GM12878 (cell line): ENCODE results near the gene CT47A7. TPM values are rescaled to one million over a fixed set of nuclear protein-coding genes. Genes with fewer than 3 reads are reported as not detected.
"Not testable (repeated sequence)": the region's sequence is repeated elsewhere in the genome, so short reads cannot be mapped to it uniquely, and the experiment has no call there.

ENCODE experiments used
- ATAC-seq: fragments of 200-7000 bp; cut with Tn5 transposase; 3 replicates; pipeline ENCODE4 v1.9.1; 2020; ENCODE audit warnings: mild to moderate bottlenecking, moderate library complexity
- Bru-seq: library from RNA; stranded (reverse); fragments of 400-500 nt; gene quantifications from one replicate; lab custom pipeline; 2021; lab: Mats Ljungman, UMichigan
- BruChase-seq, 2 experiments: library from RNA; stranded (reverse); fragments of 400-500 nt; gene quantifications; one replicate each; lab custom pipeline; 2021; lab: Mats Ljungman, UMichigan
- BruUV-seq: library from RNA; stranded (reverse); fragments of 400-500 nt; replicated peaks from 2 replicates; lab custom pipeline; 2021; lab: Mats Ljungman, UMichigan
- CTCF ChIA-PET: fragments of 300-600 bp; sonication (Branson Sonifier 250); formaldehyde crosslinking; extraction: SDS; loops from one replicate; lab custom pipeline; 2021; ENCODE audit warnings: inconsistent platforms; lab: Yijun Ruan, JAX
- POLR2A ChIA-PET: fragments of 350-600 bp; formaldehyde crosslinking; extraction: SDS; loops from one replicate; lab custom pipeline; 2021; ENCODE audit warnings: inconsistent platforms; lab: Charles Lee
- RAD21 ChIA-PET: fragments of 300-600 bp; sonication (Branson Sonifier 250); formaldehyde crosslinking; loops from one replicate; lab custom pipeline; 2023; ENCODE audit warnings: antibody characterized with exemption; ENCODE audit not compliant: unreplicated experiment; lab: Charles Lee
- SMC1A ChIA-PET: fragments of 300-600 bp; sonication (Branson Sonifier 250); formaldehyde crosslinking; loops from one replicate; lab custom pipeline; 2023; ENCODE audit not compliant: unreplicated experiment, uncharacterized antibody; lab: Charles Lee
- DNase-seq: peaks from one replicate; pipeline ENCODE4 v3.0.0-alpha.2; 2011; ENCODE audit warnings: low read depth, low spot score
- FAIRE-seq: peaks from 3 replicates; lab custom pipeline; 2011; peaks lifted over from hg19 to GRCh38; lab: Jason Lieb, UNC
- H2AFZ ChIP-seq: 2 replicates; pipeline ENCODE4 v1.6.0; 2011; ENCODE audit warnings: low read depth, low read length, control low read depth; ENCODE audit not compliant: control insufficient read depth
- H3K27ac ChIP-seq: 2 replicates; pipeline ENCODE4 v1.5.1; 2011; ENCODE audit warnings: control low read depth; ENCODE audit not compliant: control insufficient read depth, insufficient read depth
- H3K27me3 ChIP-seq, 2 experiments: replicated peaks in 1 of 2; 2 replicates each; pipeline versions ENCODE4 v1.6.0 to v1.6.1; 2011; ENCODE audit warnings: low read length in 1 of 2; ENCODE audit not compliant: control insufficient read depth in 2 of 2, insufficient read depth in 2 of 2
- H3K36me3 ChIP-seq, 2 experiments: 2 replicates each; pipeline ENCODE4 v1.5.1; 2011; ENCODE audit warnings: low read length in 1 of 2; ENCODE audit not compliant: control insufficient read depth in 2 of 2, insufficient read depth in 2 of 2
- H3K4me1 ChIP-seq: 2 replicates; pipeline ENCODE4 v1.6.1; 2011; ENCODE audit warnings: mild to moderate bottlenecking, low read length, moderate library complexity, mixed read lengths; ENCODE audit not compliant: control insufficient read depth, insufficient read depth
- H3K4me2 ChIP-seq: 2 replicates; pipeline ENCODE4 v1.6.0; 2011; ENCODE audit warnings: control low read depth; ENCODE audit not compliant: control insufficient read depth, insufficient read depth
- H3K4me3 ChIP-seq: fragments of 200-600 bp; sonication (generic); 2 replicates; pipeline ENCODE4 v1.5.1; 2016
- H3K79me2 ChIP-seq: 2 replicates; pipeline ENCODE4 v1.6.0; 2011; ENCODE audit warnings: low read length; ENCODE audit not compliant: control insufficient read depth, insufficient read depth
- H3K9ac ChIP-seq: 2 replicates; pipeline ENCODE4 v1.8.0; 2011; ENCODE audit warnings: low read length, control low read depth, mixed read lengths; ENCODE audit not compliant: control insufficient read depth, insufficient read depth
- H3K9me3 ChIP-seq: replicated peaks from 3 replicates; pipeline ENCODE4 v1.5.1; 2011; ENCODE audit warnings: mild to moderate bottlenecking, low read length; ENCODE audit not compliant: control insufficient read depth, insufficient read depth
- H4K20me1 ChIP-seq: 2 replicates; pipeline ENCODE4 v1.6.0; 2011; ENCODE audit not compliant: control insufficient read depth, insufficient read depth
- MYB ChIP-seq: fragments of 150-350 bp; IDR thresholded peaks from 2 replicates; pipeline ENCODE4 v1.6.1; 2014; ENCODE audit warnings: mild to moderate bottlenecking, low read depth, low read length, borderline replicate concordance
- RAD21 ChIP-seq: IDR thresholded peaks from 2 replicates; pipeline ENCODE4 v1.6.1; 2011; ENCODE audit warnings: mild to moderate bottlenecking, low read depth, low read length, moderate library complexity; ENCODE audit not compliant: insufficient read depth
- SMC3 ChIP-seq: IDR thresholded peaks from 2 replicates; pipeline ENCODE4 v1.6.1; 2011; ENCODE audit warnings: low read length, improper control_type of control experiment, borderline replicate concordance
- WGBS: methylation state at CpG from one replicate; pipeline ENCODE4 v1.1.6; 2016; ENCODE audit warnings: low lambda C conversion rate; ENCODE audit not compliant: insufficient replicate concordance, insufficient coverage; ENCODE audit errors: missing lambda C conversion rate; 5-methylcytosine and 5-hydroxymethylcytosine counted together
- in situ Hi-C: fragments of 300-500 bp; cut with MboI; formaldehyde crosslinking; loops from 9 replicates; pipeline ENCODE4 v1.14.3; 2018; ENCODE audit warnings: mixed read lengths
- intact Hi-C: fragments of 100-400 bp; cut with micrococcal nuclease; formaldehyde crosslinking; loops from one replicate; pipeline ENCODE4 v1.14.2; 2022; ENCODE audit not compliant: unreplicated experiment
- long read RNA-seq, 2 experiments: library from polyadenylated mRNA; unstranded; transcript quantifications; one replicate each; pipeline ENCODE4 v2.0.0, GENCODE V29; 2019 to 2020
- polyA minus RNA-seq, 3 experiments: library from RNA; depleted of rRNA, polyadenylated mRNA; stranded (reverse); fragments of >200 nt; gene quantifications; 2 replicates each; pipeline ENCODE4 v1.2.3, GENCODE V29; 2011
- polyA plus RNA-seq, 11 experiments: library from polyadenylated mRNA; depleted of rRNA in 4 of 11; unstranded in 6 of 11; stranded (reverse) in 5 of 11; fragments of >200 nt; fragmentation: Nextera tagmentation in 4 of 11; fragmentation: Illumina TruSeq in 1 of 11; extraction: Ambion mirVana in 4 of 11; extraction: Trizol in 1 of 11; gene quantifications; 1 replicate in 1 of 11; 2 replicates in 10 of 11; pipeline versions ENCODE4 v1.2.1 to v1.2.3, GENCODE V29; 2011 to 2016; ENCODE audit warnings: inconsistent platforms in 2 of 11, missing spikeins in 2 of 11, low read depth in 1 of 11
- total RNA-seq, 4 experiments: library from RNA; depleted of rRNA in 3 of 4; stranded (reverse); fragments of >200 nt in 3 of 4; fragmentation: Illumina TruSeq in 1 of 4; extraction: Trizol in 1 of 4; gene quantifications; 2 replicates each; pipeline versions ENCODE4 v1.2.1 to v1.2.3, GENCODE V29; 2013 to 2021
- TF ChIP-seq, protein P1 (sequence below), 3 experiments: IDR thresholded peaks in 2 of 3; conservative IDR thresholded peaks in 1 of 3; 2 replicates each; pipeline ENCODE4 v1.5.1; 2011; ENCODE audit warnings: low read depth in 3 of 3, low read length in 3 of 3, mild to moderate bottlenecking in 3 of 3, control low read depth in 2 of 3, moderate library complexity in 2 of 3, inconsistent platforms in 1 of 3, mixed read lengths in 1 of 3; ENCODE audit not compliant: control insufficient read depth in 2 of 3, insufficient read depth in 1 of 3; ENCODE audit errors: extremely low read depth in 1 of 3

CT47A7 gene
- total RNA-seq (2013; cell fraction: nucleolus; rRNA removed), result not detected in 2 replicates
- total RNA-seq (2014; rRNA removed) (not detected in 2 replicates), total RNA-seq (2014; rRNA removed; fragmentation: Illumina TruSeq; extraction: Trizol) (not detected in 2 replicates), total RNA-seq (2021) (not detected in 2 replicates), polyA plus RNA-seq (2011; rRNA removed) (not detected in 2 replicates), polyA plus RNA-seq (2014; fragmentation: Illumina TruSeq; extraction: Trizol) (not detected in 2 replicates), polyA plus RNA-seq (2014; fragmentation: Nextera tagmentation; extraction: Ambion mirVana) (not detected), polyA plus RNA-seq (2014; rRNA removed) (not detected in 2 replicates), polyA plus RNA-seq (2016; fragmentation: Nextera tagmentation; extraction: Ambion mirVana) (not detected), polyA minus RNA-seq (2011; rRNA and poly(A)+ RNA removed) (not detected in 2 replicates), Bru-seq, nascent RNA (not detected), BruChase-seq, experiment 1, labeled RNA remaining after a 6-hour chase (not detected), BruChase-seq, experiment 2, labeled RNA remaining after a 2-hour chase (not detected)
- polyA plus RNA-seq (2011; ENCODE audit: low read depth), result not detected
- not detected in 2 replicates for polyA plus RNA-seq (2011; cell fraction: cytosol; rRNA removed)
- not detected in 2 replicates for polyA plus RNA-seq (2011; cell fraction: nucleus; rRNA removed)
- polyA plus RNA-seq (2012), result not detected in 2 replicates
- not detected in 2 replicates for polyA minus RNA-seq (2011; cell fraction: cytosol; rRNA and poly(A)+ RNA removed)
- polyA minus RNA-seq (2011; cell fraction: nucleus; rRNA and poly(A)+ RNA removed), result not detected in 2 replicates
- long read RNA-seq, experiment 1, result 0 reads
- long read RNA-seq, experiment 2, result 0 reads

GRCh38 chrX:120956500-120956899 lies at the start of gene CT47A7:
TSS of gene CT47A7 (minus strand) at chrX:120956600. CDS start at chrX:120956345, 255 bp downstream.
- H3K27ac ChIP-seq, FAIRE-seq, H3K4me1 ChIP-seq, CTCF ChIA-PET, H3K4me2 ChIP-seq, H2AFZ ChIP-seq, H3K9ac ChIP-seq, H3K9me3 ChIP-seq, DNase-seq, SMC1A ChIA-PET, intact Hi-C loops, RAD21 ChIA-PET, H4K20me1 ChIP-seq, in situ Hi-C loops, H3K79me2 ChIP-seq, H3K36me3 ChIP-seq, BruUV-seq, H3K4me3 ChIP-seq, POLR2A ChIA-PET, ATAC-seq, H3K27me3 ChIP-seq: not testable (repeated sequence)
- no CpG with 5 or more reads among the region's 7 CpGs for whole genome bisulfite sequencing

DNA sequence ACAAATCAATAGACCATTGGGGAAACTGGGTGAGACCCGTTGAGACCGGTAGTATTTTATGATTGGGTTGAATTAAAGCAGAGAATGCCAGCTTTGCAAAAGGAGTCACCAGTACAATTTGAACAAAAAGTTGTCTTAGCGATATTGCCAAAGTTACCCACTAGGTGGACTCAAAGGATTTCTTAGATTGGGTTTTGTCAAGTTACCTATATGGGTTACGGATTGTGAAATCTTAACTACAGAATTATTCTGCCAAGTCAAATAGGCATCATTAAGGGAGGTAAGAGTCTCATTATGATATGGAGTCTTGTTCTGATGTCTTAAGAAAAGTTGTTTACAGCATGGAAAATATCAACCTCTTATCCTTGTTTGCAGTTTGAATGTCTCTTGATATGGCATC lies 44.2 kb upstream of the CT47A7 start:
- H3K4me3 ChIP-seq, result no peak overlapping the region
- intact Hi-C loops, result no loop called here
- BruUV-seq, result no TSS peak
- FAIRE-seq (peak; percentile 65), ATAC-seq (peak; percentile 60), DNase-seq (peak; percentile 5)
- no peak overlapping the region for H3K4me2 ChIP-seq
- no peaks in the 10 kb centered on the region for H3K9me3 ChIP-seq
- H3K27ac ChIP-seq, result no peak overlapping the region
- ChIA-PET RAD21 (interaction anchor here (0.8 to 1.0 kb wide), 2 partner anchors 210 to 577 kb away, joined by 3 read pairs; no protein-coding TSS in a partner anchor), CTCF (interaction anchor here (0.6 to 2.3 kb wide), 11 partner anchors 177 to 584 kb away, joined by 3 to 12 read pairs (median 4); no protein-coding TSS in a partner anchor), SMC1A (interaction anchor here (0.7 to 4.4 kb wide), 8 partner anchors 160 to 576 kb away, joined by 3 to 17 read pairs (median 4); no protein-coding TSS in a partner anchor), POLR2A (no interaction called here)
- no peak overlapping the region for H2AFZ ChIP-seq
- WGBS, result 31% methylated on average over 4 of the region's 4 CpGs
- no peaks in the 10 kb centered on the region for H3K27me3 ChIP-seq
- H3K36me3 ChIP-seq, result no peaks in the 10 kb centered on the region
- no peaks in the 10 kb centered on the region for H3K79me2 ChIP-seq
- TF ChIP-seq RAD21, result peak; percentile 64
- TF ChIP-seq, protein P1, sequence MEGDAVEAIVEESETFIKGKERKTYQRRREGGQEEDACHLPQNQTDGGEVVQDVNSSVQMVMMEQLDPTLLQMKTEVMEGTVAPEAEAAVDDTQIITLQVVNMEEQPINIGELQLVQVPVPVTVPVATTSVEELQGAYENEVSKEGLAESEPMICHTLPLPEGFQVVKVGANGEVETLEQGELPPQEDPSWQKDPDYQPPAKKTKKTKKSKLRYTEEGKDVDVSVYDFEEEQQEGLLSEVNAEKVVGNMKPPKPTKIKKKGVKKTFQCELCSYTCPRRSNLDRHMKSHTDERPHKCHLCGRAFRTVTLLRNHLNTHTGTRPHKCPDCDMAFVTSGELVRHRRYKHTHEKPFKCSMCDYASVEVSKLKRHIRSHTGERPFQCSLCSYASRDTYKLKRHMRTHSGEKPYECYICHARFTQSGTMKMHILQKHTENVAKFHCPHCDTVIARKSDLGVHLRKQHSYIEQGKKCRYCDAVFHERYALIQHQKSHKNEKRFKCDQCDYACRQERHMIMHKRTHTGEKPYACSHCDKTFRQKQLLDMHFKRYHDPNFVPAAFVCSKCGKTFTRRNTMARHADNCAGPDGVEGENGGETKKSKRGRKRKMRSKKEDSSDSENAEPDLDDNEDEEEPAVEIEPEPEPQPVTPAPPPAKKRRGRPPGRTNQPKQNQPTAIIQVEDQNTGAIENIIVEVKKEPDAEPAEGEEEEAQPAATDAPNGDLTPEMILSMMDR (IDR thresholded peaks at IDR 0.05 in 2 of 3, conservative IDR thresholded peaks at IDR 0.05 in 1 of 3; ENCODE audit: control insufficient read depth in 2 of 3, extremely low read depth in 1 of 3, insufficient read depth in 1 of 3, low read depth in 3 of 3, low read length in 3 of 3), result peak in 1 of 3 experiments; percentile 35; a peak in 2 of 6 replicates
- peak; percentile 21; the same call in 1 of the 2 replicates for TF ChIP-seq SMC3
- TF ChIP-seq MYB, result no peak
- no peaks in the 10 kb centered on the region for H4K20me1 ChIP-seq
- in situ Hi-C loops, result no loop called here
- H3K4me1 ChIP-seq, result no peaks in the 10 kb centered on the region
- no peak overlapping the region for H3K9ac ChIP-seq
